ENCODE measurements around the gene TREH.

Gene TREH

GRCh38 chr11:118610773-118611432 lies 68.5 kb downstream of the TREH start:
- DNase-seq (ENCODE audit: low read depth) = peak; percentile 71

GRCh38 chr11:118610225-118610772 lies 69.2 kb downstream of the TREH start:
- DNase-seq (ENCODE audit: low read depth) = no peak

DNA sequence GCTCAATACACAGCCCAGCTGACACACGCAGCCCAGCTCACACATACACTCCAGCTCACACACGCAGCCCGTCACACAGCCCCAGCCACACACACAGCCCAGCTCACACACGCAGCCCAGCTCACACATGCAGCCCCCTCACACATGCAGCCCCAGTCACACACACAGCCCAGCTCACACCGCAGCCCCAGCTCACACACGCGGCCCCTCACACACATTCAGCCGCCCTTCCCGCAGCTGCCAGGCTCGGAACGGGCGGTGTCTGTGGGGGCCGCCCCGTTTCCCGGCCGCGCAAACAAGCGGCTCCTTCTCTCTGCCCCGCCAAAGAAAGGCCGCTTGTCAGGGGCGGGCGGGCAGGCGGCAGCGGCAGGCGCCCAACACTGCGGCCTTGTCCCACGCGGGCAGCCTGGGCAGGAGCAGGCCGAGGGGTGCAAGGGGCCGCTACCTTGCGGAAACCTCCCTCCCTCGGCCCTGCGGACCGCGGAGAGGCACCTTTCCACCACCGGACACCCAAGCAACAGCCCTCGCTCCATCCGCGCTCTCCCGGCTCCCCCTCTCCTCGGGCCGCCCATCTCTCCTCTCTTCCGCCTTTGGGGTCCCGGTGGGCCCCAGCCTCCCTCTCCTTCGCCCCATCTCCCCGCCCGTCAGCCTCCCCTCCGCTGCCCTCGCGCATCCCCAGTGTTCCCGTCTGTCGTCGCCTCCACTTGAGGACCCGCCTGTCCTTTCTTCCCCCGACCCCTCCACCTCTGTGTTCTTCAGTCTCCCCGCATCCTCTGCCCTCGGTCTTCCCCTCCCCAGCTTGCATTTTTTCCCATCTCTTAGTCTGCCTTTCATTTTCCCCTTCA lies 69.8 kb downstream of the TREH start:
- no peak for DNase-seq (ENCODE audit: low read depth)

DNA sequence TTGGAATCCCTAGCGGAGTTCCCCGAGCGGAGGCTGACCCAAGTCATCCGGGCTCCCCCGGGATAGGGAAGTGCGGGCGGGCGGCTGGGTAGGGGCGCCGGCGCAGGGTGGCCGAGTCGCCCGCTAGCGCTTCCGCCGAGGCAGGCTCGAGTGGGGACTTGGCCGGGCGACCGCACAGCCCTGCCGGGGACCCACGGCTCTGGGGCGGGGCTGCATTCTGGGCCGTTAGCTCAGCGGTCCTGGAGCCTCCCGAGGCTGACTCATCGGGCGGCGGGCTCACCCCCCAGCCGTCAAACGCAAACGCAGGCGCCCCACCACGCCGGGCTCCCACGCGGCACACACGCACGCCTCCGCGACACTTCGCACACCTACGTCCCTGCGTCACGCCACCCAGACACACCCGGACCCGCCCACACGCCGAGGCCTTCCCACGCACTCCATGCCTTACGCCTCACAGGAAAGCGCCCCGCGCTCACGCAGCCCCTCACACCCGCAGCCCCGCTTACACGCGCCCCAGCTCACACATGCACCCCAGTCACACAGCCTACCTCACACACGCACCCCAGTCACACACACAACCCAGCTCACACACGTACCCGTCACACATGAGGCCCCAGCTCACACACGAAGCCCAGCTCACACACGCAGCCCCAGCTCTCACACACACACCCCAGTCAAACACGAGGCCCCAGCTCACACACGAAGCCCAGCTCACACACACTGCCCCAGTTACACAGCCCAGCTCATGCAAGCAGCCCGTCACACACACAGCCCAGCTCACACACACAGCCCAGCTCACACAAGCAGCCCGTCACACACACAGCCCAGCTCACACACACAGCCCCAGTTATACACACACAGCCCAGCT lies 70.9 kb downstream of the TREH start:
- DNase-seq (ENCODE audit: low read depth) = no peak

DNA sequence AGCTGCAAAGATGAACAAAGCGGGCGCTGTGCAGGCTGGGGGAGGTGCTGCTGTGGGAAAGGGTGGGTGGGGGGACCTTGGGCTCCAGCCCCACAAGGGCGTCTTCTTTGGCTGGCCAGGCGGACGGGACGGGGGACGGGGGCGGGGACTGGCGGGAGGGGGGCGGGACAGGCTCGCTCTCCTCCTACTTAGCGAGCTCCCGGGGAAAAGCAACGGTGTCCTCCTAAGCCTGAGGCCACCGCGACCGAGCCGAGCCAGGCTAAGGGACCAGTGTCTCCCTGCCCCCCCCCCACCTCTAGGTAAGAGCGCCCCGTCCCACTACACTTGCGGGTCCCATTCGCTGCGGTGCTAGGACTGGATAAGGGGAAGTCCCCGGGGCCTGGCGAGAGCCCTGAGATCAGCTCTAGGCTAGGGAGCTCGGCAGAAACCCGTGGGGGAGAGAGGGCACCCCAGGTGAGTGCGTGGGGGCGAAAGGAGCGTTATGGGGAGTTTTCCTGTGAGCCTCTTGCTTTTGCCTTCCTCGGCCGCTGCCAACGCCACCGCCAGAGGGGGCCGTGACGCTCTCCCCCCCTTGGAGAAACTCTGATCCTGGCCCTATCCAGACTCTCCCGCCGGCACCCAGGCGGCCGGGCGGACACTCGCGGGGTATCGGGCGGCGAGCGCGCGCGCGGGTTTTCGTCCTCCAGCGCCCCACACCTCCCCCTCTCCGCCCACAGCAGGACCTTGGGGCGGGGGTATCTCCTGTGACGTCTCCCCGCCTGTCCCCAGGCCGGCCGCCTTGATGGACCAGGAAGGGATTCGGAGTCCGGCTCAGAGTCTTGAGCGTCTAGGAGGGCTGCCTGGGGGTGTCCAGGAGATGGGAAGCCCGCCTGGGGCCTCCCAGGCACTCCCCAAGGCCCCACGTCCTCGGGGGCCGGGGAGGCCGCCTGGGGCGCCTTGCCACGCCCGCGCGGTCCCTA lies 71.8 kb downstream of the TREH start, which contains the start of gene PHLDB1:
TSS of gene PHLDB1 (plus strand) at position 215 of the 959 bp plus-strand sequence. CDS start 6,222 bp downstream, outside the sequence.
- no peak for DNase-seq (ENCODE audit: low read depth)

Measured in stimulated activated CD8-positive, alpha-beta memory T cell treated with anti-CD3 and anti-CD28 coated beads, Interleukin-7, amount 100 ng/mL, for 24 hours (primary cell).